ENCODE results near the gene GLRX3. TPM values are rescaled to one million over a fixed set of nuclear protein-coding genes. Genes with fewer than 3 reads are reported as not detected.
A peak's percentile ranks its signal among the peaks of the same experiment; 100 is the strongest.

Gene GLRX3
- total and polyA plus RNA-seq, 2 of the 13 experiments (the other 11 are each of a cell fraction or from before 2014, with no cell fraction given) = 91.4 to 135 TPM

- TF ChIP-seq, protein P1, sequence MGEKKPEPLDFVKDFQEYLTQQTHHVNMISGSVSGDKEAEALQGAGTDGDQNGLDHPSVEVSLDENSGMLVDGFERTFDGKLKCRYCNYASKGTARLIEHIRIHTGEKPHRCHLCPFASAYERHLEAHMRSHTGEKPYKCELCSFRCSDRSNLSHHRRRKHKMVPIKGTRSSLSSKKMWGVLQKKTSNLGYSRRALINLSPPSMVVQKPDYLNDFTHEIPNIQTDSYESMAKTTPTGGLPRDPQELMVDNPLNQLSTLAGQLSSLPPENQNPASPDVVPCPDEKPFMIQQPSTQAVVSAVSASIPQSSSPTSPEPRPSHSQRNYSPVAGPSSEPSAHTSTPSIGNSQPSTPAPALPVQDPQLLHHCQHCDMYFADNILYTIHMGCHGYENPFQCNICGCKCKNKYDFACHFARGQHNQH (CRISPR knock-in tag; IDR thresholded peaks at IDR 0.05) = peak; percentile 50; the same call in 1 of the 2 replicates
- TF ChIP-seq, protein P2, sequence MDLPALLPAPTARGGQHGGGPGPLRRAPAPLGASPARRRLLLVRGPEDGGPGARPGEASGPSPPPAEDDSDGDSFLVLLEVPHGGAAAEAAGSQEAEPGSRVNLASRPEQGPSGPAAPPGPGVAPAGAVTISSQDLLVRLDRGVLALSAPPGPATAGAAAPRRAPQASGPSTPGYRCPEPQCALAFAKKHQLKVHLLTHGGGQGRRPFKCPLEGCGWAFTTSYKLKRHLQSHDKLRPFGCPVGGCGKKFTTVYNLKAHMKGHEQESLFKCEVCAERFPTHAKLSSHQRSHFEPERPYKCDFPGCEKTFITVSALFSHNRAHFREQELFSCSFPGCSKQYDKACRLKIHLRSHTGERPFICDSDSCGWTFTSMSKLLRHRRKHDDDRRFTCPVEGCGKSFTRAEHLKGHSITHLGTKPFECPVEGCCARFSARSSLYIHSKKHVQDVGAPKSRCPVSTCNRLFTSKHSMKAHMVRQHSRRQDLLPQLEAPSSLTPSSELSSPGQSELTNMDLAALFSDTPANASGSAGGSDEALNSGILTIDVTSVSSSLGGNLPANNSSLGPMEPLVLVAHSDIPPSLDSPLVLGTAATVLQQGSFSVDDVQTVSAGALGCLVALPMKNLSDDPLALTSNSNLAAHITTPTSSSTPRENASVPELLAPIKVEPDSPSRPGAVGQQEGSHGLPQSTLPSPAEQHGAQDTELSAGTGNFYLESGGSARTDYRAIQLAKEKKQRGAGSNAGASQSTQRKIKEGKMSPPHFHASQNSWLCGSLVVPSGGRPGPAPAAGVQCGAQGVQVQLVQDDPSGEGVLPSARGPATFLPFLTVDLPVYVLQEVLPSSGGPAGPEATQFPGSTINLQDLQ (CRISPR knock-in tag; IDR thresholded peaks at IDR 0.05) = no peak
- TF ChIP-seq YEATS4 (CRISPR knock-in tag; IDR thresholded peaks at IDR 0.05; ENCODE audit: borderline replicate concordance) (peak; percentile 81), SMAD9 (CRISPR knock-in tag; IDR thresholded peaks at IDR 0.05) (0 out of 2 replicates have a peak, but pooled peaks have one; percentile 73), SALL2 (CRISPR knock-in tag; IDR thresholded peaks at IDR 0.05) (peak; percentile 73; the same call in 1 of the 2 replicates), CBFB (CRISPR knock-in tag; IDR thresholded peaks at IDR 0.05) (peak; percentile 72; the same call in 1 of the 2 replicates), HBP1 (CRISPR knock-in tag; IDR thresholded peaks at IDR 0.05; ENCODE audit: low read depth) (no peak; the same call in 1 of the 2 replicates), ZNF44 (CRISPR knock-in tag; IDR thresholded peaks at IDR 0.05) (no peak), TGIF2 (CRISPR knock-in tag; IDR thresholded peaks at IDR 0.05) (peak; percentile 60; the same call in 1 of the 2 replicates), FOXK1 (CRISPR knock-in tag; IDR thresholded peaks at IDR 0.05; ENCODE audit: borderline replicate concordance, low read depth) (peak; percentile 67; the same call in 1 of the 2 replicates), STAT5B (CRISPR knock-in tag; IDR thresholded peaks at IDR 0.05) (0 out of 2 replicates have a peak, but pooled peaks have one; percentile 47), HNRNPLL (IDR thresholded peaks at IDR 0.05; ENCODE audit: low read depth, low read length, poor library complexity, severe bottlenecking) (peak; percentile 27), NFKBIZ (CRISPR knock-in tag; IDR thresholded peaks at IDR 0.05) (no peak), ZNF230 (CRISPR knock-in tag; IDR thresholded peaks at IDR 0.05) (no peak; the same call in 1 of the 2 replicates), ZNF253 (CRISPR knock-in tag; IDR thresholded peaks at IDR 0.05; ENCODE audit: borderline replicate concordance) (no peak), ZNF414 (CRISPR knock-in tag; IDR thresholded peaks at IDR 0.05) (no peak; the same call in 1 of the 2 replicates), KMT2B (CRISPR knock-in tag; IDR thresholded peaks at IDR 0.05) (peak; percentile 28; the same call in 1 of the 2 replicates), ZNF143 (CRISPR knock-in tag; IDR thresholded peaks at IDR 0.05) (peak; percentile 75)
- TF ChIP-seq, protein P3, sequence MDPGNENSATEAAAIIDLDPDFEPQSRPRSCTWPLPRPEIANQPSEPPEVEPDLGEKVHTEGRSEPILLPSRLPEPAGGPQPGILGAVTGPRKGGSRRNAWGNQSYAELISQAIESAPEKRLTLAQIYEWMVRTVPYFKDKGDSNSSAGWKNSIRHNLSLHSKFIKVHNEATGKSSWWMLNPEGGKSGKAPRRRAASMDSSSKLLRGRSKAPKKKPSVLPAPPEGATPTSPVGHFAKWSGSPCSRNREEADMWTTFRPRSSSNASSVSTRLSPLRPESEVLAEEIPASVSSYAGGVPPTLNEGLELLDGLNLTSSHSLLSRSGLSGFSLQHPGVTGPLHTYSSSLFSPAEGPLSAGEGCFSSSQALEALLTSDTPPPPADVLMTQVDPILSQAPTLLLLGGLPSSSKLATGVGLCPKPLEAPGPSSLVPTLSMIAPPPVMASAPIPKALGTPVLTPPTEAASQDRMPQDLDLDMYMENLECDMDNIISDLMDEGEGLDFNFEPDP (CRISPR knock-in tag; conservative IDR thresholded peaks at IDR 0.05) = no peak
- TF ChIP-seq, protein P4, sequence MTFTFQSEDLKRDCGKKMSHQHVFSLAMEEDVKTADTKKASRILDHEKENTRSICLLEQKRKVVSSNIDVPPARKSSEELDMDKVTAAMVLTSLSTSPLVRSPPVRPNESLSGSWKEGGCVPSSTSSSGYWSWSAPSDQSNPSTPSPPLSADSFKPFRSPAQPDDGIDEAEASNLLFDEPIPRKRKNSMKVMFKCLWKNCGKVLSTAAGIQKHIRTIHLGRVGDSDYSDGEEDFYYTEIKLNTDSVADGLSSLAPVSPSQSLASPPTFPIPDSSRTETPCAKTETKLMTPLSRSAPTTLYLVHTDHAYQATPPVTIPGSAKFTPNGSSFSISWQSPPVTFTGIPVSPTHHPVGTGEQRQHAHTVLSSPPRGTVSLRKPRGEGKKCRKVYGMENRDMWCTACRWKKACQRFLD (CRISPR knock-in tag; IDR thresholded peaks at IDR 0.05; ENCODE audit: borderline replicate concordance) = peak; percentile 81; the same call in 1 of the 2 replicates
Measured at GRCh38 chr10:130136226-130137089, at the start of gene GLRX3 (continued).

Data from HepG2 (cell line).